Measurements from ENCODE around the gene TAS2R38. TPM values are rescaled to one million over a fixed set of nuclear protein-coding genes. Genes with fewer than 3 reads are reported as not detected.

TAS2R38 gene
- total RNA-seq, 4 donors from 2014 or later = not detected

DNA sequence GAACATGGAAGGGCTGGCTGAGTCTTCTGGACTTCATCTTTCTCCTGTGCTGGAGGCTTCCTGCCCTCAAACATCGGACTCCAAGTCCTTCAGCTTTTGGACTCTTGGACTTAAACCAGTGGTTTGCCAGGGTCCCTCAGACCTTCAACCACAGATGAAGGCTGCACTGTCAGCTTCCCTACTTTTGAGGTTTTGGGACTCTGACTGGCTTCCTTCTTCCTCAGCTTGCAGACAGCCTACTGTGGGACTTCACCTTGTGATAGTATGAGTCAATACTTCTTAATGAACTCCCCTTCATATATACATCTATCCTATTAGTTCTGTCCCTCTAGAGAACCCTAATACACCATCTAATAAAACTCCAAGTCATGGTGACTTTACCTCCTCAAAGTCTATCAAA lies 22.8 kb downstream of the TAS2R38 start:
- TF ChIP-seq CTCF (IDR thresholded peaks at IDR 0.05) = no peak
- no peak for TF ChIP-seq POLR2A (IDR thresholded peaks at IDR 0.05)
- 80 to 92% methylated on average over 1 of the region's 1 CpG for WGBS, 2 donors
- no peak for DNase-seq (ENCODE audit: low spot score in 2 of 2)
- intact Hi-C loops (cut with DNase I; ENCODE audit: low total_unique reads) = no loop called here
- no peak overlapping the region for H3K4me3 ChIP-seq (ENCODE audit: low read depth, poor library complexity, severe bottlenecking)

DNA sequence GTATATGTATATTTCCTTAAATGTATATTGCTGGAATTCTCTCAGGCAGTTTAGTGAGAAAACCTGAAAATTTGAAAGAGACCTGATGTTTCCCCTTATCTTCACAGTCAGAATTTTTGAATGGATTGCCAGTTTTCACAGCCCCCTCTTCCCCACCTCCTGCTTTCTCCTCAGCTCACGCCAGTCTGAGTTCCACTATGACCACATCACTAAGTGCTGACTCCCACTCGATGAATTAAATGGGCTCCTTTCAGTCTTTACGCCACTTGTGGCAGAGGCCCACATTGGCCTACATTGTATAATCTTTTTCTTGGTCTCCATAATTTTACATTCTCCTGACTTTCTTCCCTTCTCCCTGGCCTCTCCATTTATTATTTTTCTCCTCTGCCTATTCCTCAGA lies 23.7 kb downstream of the TAS2R38 start:
- no peak for DNase-seq (ENCODE audit: low spot score in 2 of 2)
- no peak for TF ChIP-seq POLR2A (IDR thresholded peaks at IDR 0.05)
- TF ChIP-seq CTCF (IDR thresholded peaks at IDR 0.05) = no peak
- no peak overlapping the region for H3K4me3 ChIP-seq (ENCODE audit: low read depth, poor library complexity, severe bottlenecking)
- 78 to 84% methylated on average over 3 of the region's 3 CpGs for WGBS, 2 donors
- intact Hi-C loops (cut with DNase I; ENCODE audit: low total_unique reads) = no loop called here

GRCh38 chr7:141949451-141949850 lies 24.1 kb downstream of the TAS2R38 start:
- no peak overlapping the region for H3K4me3 ChIP-seq (ENCODE audit: low read depth, poor library complexity, severe bottlenecking)
- intact Hi-C loops (cut with DNase I; ENCODE audit: low total_unique reads) = no loop called here
- 50 to 67% methylated on average over 2 of the region's 2 CpGs for WGBS, 2 donors
- DNase-seq (ENCODE audit: low spot score in 2 of 2) = no peak
- no peak for TF ChIP-seq CTCF (IDR thresholded peaks at IDR 0.05)
- no peak for TF ChIP-seq POLR2A (IDR thresholded peaks at IDR 0.05)

GRCh38 chr7:141949021-141949420 lies 24.6 kb downstream of the TAS2R38 start:
- TF ChIP-seq CTCF (IDR thresholded peaks at IDR 0.05) = no peak

DNA sequence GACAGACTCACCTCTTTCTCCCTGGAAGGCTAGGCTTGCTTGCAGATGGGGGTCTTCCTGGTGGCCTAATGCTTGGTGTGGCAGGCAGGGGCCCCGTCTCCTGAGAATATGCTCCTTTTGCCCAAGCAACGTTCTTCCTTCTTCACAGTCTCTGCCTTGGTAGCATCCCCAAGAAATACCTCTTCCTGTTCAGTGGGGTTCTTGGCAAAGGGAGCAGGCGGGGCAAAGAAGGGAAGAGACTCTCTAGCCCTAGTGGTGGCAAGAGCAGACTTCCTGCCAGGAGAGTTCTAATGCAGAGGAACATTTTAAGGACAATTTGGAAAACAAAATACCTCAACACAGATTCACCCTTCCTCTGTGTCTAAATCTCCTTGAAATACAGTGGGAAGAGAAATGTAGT lies 26.8 kb downstream of the TAS2R38 start, which contains the start of gene CLEC5A:
Gene CLEC5A (minus strand): TSS at position 179 of the 400 bp plus-strand sequence. CDS start 682 bp downstream, outside the sequence.
- intact Hi-C loops (cut with DNase I; ENCODE audit: low total_unique reads) = no loop called here
- no peak for TF ChIP-seq POLR2A (IDR thresholded peaks at IDR 0.05)
- TF ChIP-seq CTCF (IDR thresholded peaks at IDR 0.05) = no peak

More at GRCh38 chr7:141949021-141949420, 24.6 kb downstream of the TAS2R38 start:
- 76 to 88% methylated on average over 2 of the region's 2 CpGs for WGBS, 2 donors
- no peak overlapping the region for H3K4me3 ChIP-seq (ENCODE audit: low read depth, poor library complexity, severe bottlenecking)
- no peak for DNase-seq (ENCODE audit: low spot score in 2 of 2)
- intact Hi-C loops (cut with DNase I; ENCODE audit: low total_unique reads) = no loop called here

GRCh38 chr7:141945356-141945755 lies 28.2 kb downstream of the TAS2R38 start:
- no peak for DNase-seq (ENCODE audit: low spot score in 2 of 2)
- no peak overlapping the region for H3K4me3 ChIP-seq (ENCODE audit: low read depth, poor library complexity, severe bottlenecking)

More for the DNA sequence above, 26.8 kb downstream of the TAS2R38 start, which contains the start of gene CLEC5A:
- DNase-seq (ENCODE audit: low spot score in 2 of 2) = no peak
- no peak within 1 kb of the TSS for H3K4me3 ChIP-seq (ENCODE audit: low read depth, poor library complexity, severe bottlenecking)
- WGBS, 2 donors = 66 to 78% methylated on average over 3 of the region's 3 CpGs

More at GRCh38 chr7:141945356-141945755, 28.2 kb downstream of the TAS2R38 start:
- TF ChIP-seq CTCF (IDR thresholded peaks at IDR 0.05) = no peak
- no peak for TF ChIP-seq POLR2A (IDR thresholded peaks at IDR 0.05)
- intact Hi-C loops (cut with DNase I; ENCODE audit: low total_unique reads) = no loop called here
- WGBS, 2 donors = 57 to 59% methylated on average over 3 of the region's 3 CpGs
